Measurements from ENCODE around the gene MPHOSPH9. TPM values are rescaled to one million over a fixed set of nuclear protein-coding genes. Genes with fewer than 3 reads are reported as not detected.
A peak's percentile ranks its signal among the peaks of the same experiment; 100 is the strongest.

Gene MPHOSPH9
- total RNA-seq, 6 experiments from 2014 or later = 20.7 to 28.6 (median 24.4) TPM

GRCh38 chr12:123149501-123150274 lies 83.3 kb downstream of the MPHOSPH9 start:
- H3K4me3 Mint-ChIP-seq = peak overlapping the region; percentile 65
- 0 out of 2 replicates have a peak, but pooled peaks cover 4% of the 10 kb centered on the region for H3K36me3 Mint-ChIP-seq (ENCODE audit: low read depth)
- no peaks in the 10 kb centered on the region for H3K9me3 Mint-ChIP-seq
- peak overlapping the region; percentile 36 for H3K27ac Mint-ChIP-seq
- peaks cover 9% of the 10 kb centered on the region; the same call in 1 of the 2 replicates for H3K4me1 Mint-ChIP-seq (ENCODE audit: low read depth)
- H3K27me3 Mint-ChIP-seq (ENCODE audit: insufficient read depth) = peaks cover 26% of the 10 kb centered on the region
- DNase-seq = no peak
- no peak for TF ChIP-seq CTCF (IDR thresholded peaks at IDR 0.05)

- H3K4me1 Mint-ChIP-seq (ENCODE audit: low read depth) = peaks cover 12% of the 10 kb centered on the region
- TF ChIP-seq CTCF (IDR thresholded peaks at IDR 0.05) = peak; percentile 10; the same call in 1 of the 2 replicates
- H3K27ac Mint-ChIP-seq = no peak overlapping the region
- 0 out of 2 replicates have a peak, but pooled peaks cover 4% of the 10 kb centered on the region for H3K36me3 Mint-ChIP-seq (ENCODE audit: low read depth)
- no peaks in the 10 kb centered on the region for H3K9me3 Mint-ChIP-seq
- peaks cover 26% of the 10 kb centered on the region for H3K27me3 Mint-ChIP-seq (ENCODE audit: insufficient read depth)
- DNase-seq = no peak
- peak overlapping the region; percentile 65 for H3K4me3 Mint-ChIP-seq
These were observed 83.9 kb downstream of the MPHOSPH9 start for GRCh38 chr12:123149088-123149487.

- no peak for TF ChIP-seq CTCF (IDR thresholded peaks at IDR 0.05)
- no peaks in the 10 kb centered on the region for H3K9me3 Mint-ChIP-seq
- no peak overlapping the region for H3K27ac Mint-ChIP-seq
- no peak for DNase-seq
- 0 out of 2 replicates have a peak, but pooled peaks cover 4% of the 10 kb centered on the region for H3K36me3 Mint-ChIP-seq (ENCODE audit: low read depth)
- no peak overlapping the region for H3K4me3 Mint-ChIP-seq
- H3K4me1 Mint-ChIP-seq (ENCODE audit: low read depth) = peaks cover 15% of the 10 kb centered on the region
- peaks cover 26% of the 10 kb centered on the region for H3K27me3 Mint-ChIP-seq (ENCODE audit: insufficient read depth)
These were observed 84.3 kb downstream of the MPHOSPH9 start for GRCh38 chr12:123148655-123149054.

GRCh38 chr12:123148223-123148622 lies 84.7 kb downstream of the MPHOSPH9 start:
- TF ChIP-seq CTCF (IDR thresholded peaks at IDR 0.05) = no peak
- H3K36me3 Mint-ChIP-seq (ENCODE audit: low read depth) = 0 out of 2 replicates have a peak, but pooled peaks cover 4% of the 10 kb centered on the region
- H3K4me3 Mint-ChIP-seq = no peak overlapping the region
- no peak overlapping the region for H3K27ac Mint-ChIP-seq
- peaks cover 26% of the 10 kb centered on the region for H3K27me3 Mint-ChIP-seq (ENCODE audit: insufficient read depth)
- H3K9me3 Mint-ChIP-seq = no peaks in the 10 kb centered on the region
- H3K4me1 Mint-ChIP-seq (ENCODE audit: low read depth) = peaks cover 15% of the 10 kb centered on the region
- no peak for DNase-seq

- Mint-ChIP-seq H3K4me3 (no peak overlapping the region), H3K27ac (no peak overlapping the region), H3K27me3 (ENCODE audit: insufficient read depth) (peaks cover 30% of the 10 kb centered on the region), H3K4me1 (ENCODE audit: low read depth) (peaks cover 42% of the 10 kb centered on the region), H3K36me3 (ENCODE audit: low read depth) (0 out of 2 replicates have a peak, but pooled peaks cover 4% of the 10 kb centered on the region), H3K9me3 (no peaks in the 10 kb centered on the region)
- no peak for DNase-seq
- TF ChIP-seq CTCF (IDR thresholded peaks at IDR 0.05) = no peak
These were observed 87.7 kb downstream of the MPHOSPH9 start for GRCh38 chr12:123145211-123145610.

Data from HFFc6 (cell line).